ENCODE measurements around the gene PRR20G.

DNA sequence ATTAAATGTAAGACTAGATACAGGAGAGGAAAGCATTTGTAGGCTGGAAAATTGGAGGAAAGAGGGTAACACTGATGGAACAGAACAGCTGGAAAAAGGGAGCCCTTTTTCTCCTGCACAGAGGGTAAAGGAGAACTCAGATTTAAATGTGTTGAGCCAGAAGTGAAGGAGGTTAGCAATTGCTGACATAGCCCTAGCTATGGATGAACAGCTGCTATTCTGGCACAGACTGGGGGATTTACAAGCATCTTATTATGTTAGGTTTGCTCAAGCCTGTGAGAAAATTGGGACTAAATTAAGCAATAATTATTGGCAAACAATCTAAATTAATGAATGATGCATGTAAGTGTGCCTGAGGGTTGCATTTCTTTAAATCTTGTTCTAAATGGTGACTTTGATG, 40.6 kb upstream of the PRR20G start:
- TF ChIP-seq CEBPB (IDR thresholded peaks at IDR 0.05; ENCODE audit: low read depth) (no peak), POLR2A (IDR thresholded peaks at IDR 0.05; ENCODE audit: borderline replicate concordance, extremely low read depth, insufficient read depth, insufficient read length) (no peak), POLR2AphosphoS5 (IDR thresholded peaks at IDR 0.05; ENCODE audit: low read depth, low read length) (no peak), EZH2 (IDR thresholded peaks at IDR 0.05) (no peak)
- TF ChIP-seq, protein P1, sequence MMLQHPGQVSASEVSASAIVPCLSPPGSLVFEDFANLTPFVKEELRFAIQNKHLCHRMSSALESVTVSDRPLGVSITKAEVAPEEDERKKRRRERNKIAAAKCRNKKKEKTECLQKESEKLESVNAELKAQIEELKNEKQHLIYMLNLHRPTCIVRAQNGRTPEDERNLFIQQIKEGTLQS (IDR thresholded peaks at IDR 0.05), result no peak
- TF ChIP-seq, protein P2, sequence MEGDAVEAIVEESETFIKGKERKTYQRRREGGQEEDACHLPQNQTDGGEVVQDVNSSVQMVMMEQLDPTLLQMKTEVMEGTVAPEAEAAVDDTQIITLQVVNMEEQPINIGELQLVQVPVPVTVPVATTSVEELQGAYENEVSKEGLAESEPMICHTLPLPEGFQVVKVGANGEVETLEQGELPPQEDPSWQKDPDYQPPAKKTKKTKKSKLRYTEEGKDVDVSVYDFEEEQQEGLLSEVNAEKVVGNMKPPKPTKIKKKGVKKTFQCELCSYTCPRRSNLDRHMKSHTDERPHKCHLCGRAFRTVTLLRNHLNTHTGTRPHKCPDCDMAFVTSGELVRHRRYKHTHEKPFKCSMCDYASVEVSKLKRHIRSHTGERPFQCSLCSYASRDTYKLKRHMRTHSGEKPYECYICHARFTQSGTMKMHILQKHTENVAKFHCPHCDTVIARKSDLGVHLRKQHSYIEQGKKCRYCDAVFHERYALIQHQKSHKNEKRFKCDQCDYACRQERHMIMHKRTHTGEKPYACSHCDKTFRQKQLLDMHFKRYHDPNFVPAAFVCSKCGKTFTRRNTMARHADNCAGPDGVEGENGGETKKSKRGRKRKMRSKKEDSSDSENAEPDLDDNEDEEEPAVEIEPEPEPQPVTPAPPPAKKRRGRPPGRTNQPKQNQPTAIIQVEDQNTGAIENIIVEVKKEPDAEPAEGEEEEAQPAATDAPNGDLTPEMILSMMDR (IDR thresholded peaks at IDR 0.05 in 2 of 3, conservative IDR thresholded peaks at IDR 0.05 in 1 of 3; ENCODE audit: borderline replicate concordance in 1 of 3, insufficient read depth in 1 of 3, low read depth in 2 of 3, low read length in 2 of 3), result no peak
